ENCODE data around the gene YIPF1.
"Not testable (repeated sequence)": the region's sequence is repeated elsewhere in the genome, so short reads cannot be mapped to it uniquely, and the experiment has no call there.

DNA sequence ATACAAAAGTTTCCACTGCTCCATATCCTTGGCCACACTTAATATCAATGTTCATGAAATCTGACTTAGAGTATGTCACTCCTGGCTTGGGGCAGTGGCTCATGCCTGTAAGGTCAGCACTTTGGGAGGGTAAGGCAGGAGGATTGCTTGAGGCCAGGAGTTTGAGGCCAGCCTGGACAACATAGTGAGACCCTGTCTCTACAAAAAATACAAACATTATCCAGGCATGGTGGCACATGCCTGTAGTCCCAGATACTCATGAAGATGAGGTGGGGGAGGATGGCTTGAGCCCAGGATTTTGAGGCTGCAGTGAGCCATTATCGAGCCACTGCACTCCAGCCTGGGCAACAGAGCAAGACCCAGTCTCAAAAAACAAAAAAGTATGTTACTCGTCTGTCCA is 14.4 kb downstream of the YIPF1 start:
- TF ChIP-seq, protein P1, sequence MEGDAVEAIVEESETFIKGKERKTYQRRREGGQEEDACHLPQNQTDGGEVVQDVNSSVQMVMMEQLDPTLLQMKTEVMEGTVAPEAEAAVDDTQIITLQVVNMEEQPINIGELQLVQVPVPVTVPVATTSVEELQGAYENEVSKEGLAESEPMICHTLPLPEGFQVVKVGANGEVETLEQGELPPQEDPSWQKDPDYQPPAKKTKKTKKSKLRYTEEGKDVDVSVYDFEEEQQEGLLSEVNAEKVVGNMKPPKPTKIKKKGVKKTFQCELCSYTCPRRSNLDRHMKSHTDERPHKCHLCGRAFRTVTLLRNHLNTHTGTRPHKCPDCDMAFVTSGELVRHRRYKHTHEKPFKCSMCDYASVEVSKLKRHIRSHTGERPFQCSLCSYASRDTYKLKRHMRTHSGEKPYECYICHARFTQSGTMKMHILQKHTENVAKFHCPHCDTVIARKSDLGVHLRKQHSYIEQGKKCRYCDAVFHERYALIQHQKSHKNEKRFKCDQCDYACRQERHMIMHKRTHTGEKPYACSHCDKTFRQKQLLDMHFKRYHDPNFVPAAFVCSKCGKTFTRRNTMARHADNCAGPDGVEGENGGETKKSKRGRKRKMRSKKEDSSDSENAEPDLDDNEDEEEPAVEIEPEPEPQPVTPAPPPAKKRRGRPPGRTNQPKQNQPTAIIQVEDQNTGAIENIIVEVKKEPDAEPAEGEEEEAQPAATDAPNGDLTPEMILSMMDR (IDR thresholded peaks at IDR 0.05): not testable (repeated sequence)
- not testable (repeated sequence) for TF ChIP-seq POLR2A (IDR thresholded peaks at IDR 0.05)
